HG02623 (cell line): ENCODE results near the gene SIRPA.
"Not testable (repeated sequence)": the region's sequence is repeated elsewhere in the genome, so short reads cannot be mapped to it uniquely, and the experiment has no call there.

Experiments
- ATAC-seq: cut with Tn5 transposase; IDR thresholded peaks from one replicate; pipeline ENCODE4 v1.9.1; 2021; ENCODE audit warnings: moderate library complexity; ENCODE audit not compliant: unreplicated experiment

SIRPA gene

GRCh38 chr20:1905693-1906092 lies 10.5 kb downstream of the SIRPA start:
- ATAC-seq = no peak

- ATAC-seq = no peak
These were observed 11.3 kb downstream of the SIRPA start for GRCh38 chr20:1906361-1907051.

- no peak for ATAC-seq
These were observed 12.4 kb downstream of the SIRPA start for GRCh38 chr20:1907586-1907985.

GRCh38 chr20:1908191-1908590 lies 13.0 kb downstream of the SIRPA start:
- ATAC-seq = no peak

GRCh38 chr20:1909097-1909496 lies 13.9 kb downstream of the SIRPA start:
- no peak for ATAC-seq

- ATAC-seq = no peak
These were observed 16.3 kb downstream of the SIRPA start for GRCh38 chr20:1911536-1911935.

- no peak for ATAC-seq
These were observed 16.8 kb downstream of the SIRPA start for GRCh38 chr20:1912053-1912452.

GRCh38 chr20:1912646-1913045 lies 17.4 kb downstream of the SIRPA start:
- ATAC-seq = no peak

- ATAC-seq = not testable (repeated sequence)
These were observed 20.0 kb downstream of the SIRPA start for GRCh38 chr20:1915233-1915632.

GRCh38 chr20:1915725-1916124 lies 20.5 kb downstream of the SIRPA start:
- no peak for ATAC-seq

- no peak for ATAC-seq
These were observed 22.6 kb downstream of the SIRPA start for GRCh38 chr20:1917786-1918185.

- no peak for ATAC-seq
These were observed 23.4 kb downstream of the SIRPA start for GRCh38 chr20:1918491-1919165.

- ATAC-seq = no peak
These were observed 25.0 kb downstream of the SIRPA start for GRCh38 chr20:1920252-1920651.

GRCh38 chr20:1920826-1921225 lies 25.6 kb downstream of the SIRPA start:
- no peak for ATAC-seq

- ATAC-seq = not testable (repeated sequence)
These were observed 26.8 kb downstream of the SIRPA start for GRCh38 chr20:1921985-1922384.

- ATAC-seq = no peak
These were observed 27.6 kb downstream of the SIRPA start for GRCh38 chr20:1922786-1923185.

GRCh38 chr20:1924910-1925861 lies 30.0 kb downstream of the SIRPA start:
- ATAC-seq = no peak

- no peak for ATAC-seq
These were observed 31.0 kb downstream of the SIRPA start for GRCh38 chr20:1926237-1926636.

GRCh38 chr20:1927217-1927616 lies 32.0 kb downstream of the SIRPA start:
- ATAC-seq = no peak

- no peak for ATAC-seq
These were observed 32.9 kb downstream of the SIRPA start for GRCh38 chr20:1928154-1928553.

- ATAC-seq = no peak
These were observed 33.6 kb downstream of the SIRPA start for GRCh38 chr20:1928782-1929181.

- ATAC-seq = no peak
These were observed 34.3 kb downstream of the SIRPA start for GRCh38 chr20:1929460-1929859.
